Measurements from ENCODE around the gene FBXW8.

FBXW8 gene

GRCh38 chr12:117025481-117026151 is 114.9 kb downstream of the FBXW8 start:
- H3K4me3 ChIP-seq (ENCODE audit: low read depth, low read length), result no peak overlapping the region
- peak; percentile 59 for DNase-seq (ENCODE audit: low read depth)
- TF ChIP-seq CTCF (IDR thresholded peaks at IDR 0.05; ENCODE audit: insufficient read depth, low read depth, low read length, missing control alignments), result peak; percentile 75

GRCh38 chr12:117026343-117026742 is 115.6 kb downstream of the FBXW8 start:
- TF ChIP-seq CTCF (IDR thresholded peaks at IDR 0.05; ENCODE audit: insufficient read depth, low read depth, low read length, missing control alignments), result no peak
- no peak overlapping the region for H3K4me3 ChIP-seq (ENCODE audit: low read depth, low read length)
- DNase-seq (ENCODE audit: low read depth), result no peak

GRCh38 chr12:117026921-117027250 is 116.1 kb downstream of the FBXW8 start:
- H3K4me3 ChIP-seq (ENCODE audit: low read depth, low read length), result no peak overlapping the region
- DNase-seq (ENCODE audit: low read depth), result no peak
- no peak for TF ChIP-seq CTCF (IDR thresholded peaks at IDR 0.05; ENCODE audit: insufficient read depth, low read depth, low read length, missing control alignments)

GRCh38 chr12:117027251-117028086 is 116.7 kb downstream of the FBXW8 start:
- no peak for TF ChIP-seq CTCF (IDR thresholded peaks at IDR 0.05; ENCODE audit: insufficient read depth, low read depth, low read length, missing control alignments)
- no peak for DNase-seq (ENCODE audit: low read depth)
- H3K4me3 ChIP-seq (ENCODE audit: low read depth, low read length), result no peak overlapping the region

- no peak overlapping the region for H3K4me3 ChIP-seq (ENCODE audit: low read depth, low read length)
- DNase-seq (ENCODE audit: low read depth), result no peak
- no peak for TF ChIP-seq CTCF (IDR thresholded peaks at IDR 0.05; ENCODE audit: insufficient read depth, low read depth, low read length, missing control alignments)
Measured at GRCh38 chr12:117028254-117028653, 117.5 kb downstream of the FBXW8 start.

GRCh38 chr12:117030187-117030900 is 119.6 kb downstream of the FBXW8 start:
- H3K4me3 ChIP-seq (ENCODE audit: low read depth, low read length), result no peak overlapping the region
- no peak for TF ChIP-seq CTCF (IDR thresholded peaks at IDR 0.05; ENCODE audit: insufficient read depth, low read depth, low read length, missing control alignments)
- no peak for DNase-seq (ENCODE audit: low read depth)

All from GM12865 (cell line).